Endothelial cell of umbilical vein (primary cell): ENCODE measurements around the gene HBS1L.

Experiments
- CTCF ChIP-seq, 2 donors: IDR thresholded peaks; 1 replicate in 1 of 2; 2 replicates in 1 of 2; pipeline ENCODE4 v1.5.1; 2011; ENCODE audit warnings: low read length in 2 of 2, mild to moderate bottlenecking in 2 of 2, moderate library complexity in 2 of 2, control low read depth in 1 of 2, inconsistent platforms in 1 of 2, low read depth in 1 of 2; ENCODE audit not compliant: insufficient read depth in 1 of 2; ENCODE audit errors: extremely low read depth in 1 of 2
- MYC ChIP-seq: IDR thresholded peaks from one replicate; pipeline ENCODE4 v1.6.1; 2011; ENCODE audit warnings: mild to moderate bottlenecking, low read depth, low read length

DNA sequence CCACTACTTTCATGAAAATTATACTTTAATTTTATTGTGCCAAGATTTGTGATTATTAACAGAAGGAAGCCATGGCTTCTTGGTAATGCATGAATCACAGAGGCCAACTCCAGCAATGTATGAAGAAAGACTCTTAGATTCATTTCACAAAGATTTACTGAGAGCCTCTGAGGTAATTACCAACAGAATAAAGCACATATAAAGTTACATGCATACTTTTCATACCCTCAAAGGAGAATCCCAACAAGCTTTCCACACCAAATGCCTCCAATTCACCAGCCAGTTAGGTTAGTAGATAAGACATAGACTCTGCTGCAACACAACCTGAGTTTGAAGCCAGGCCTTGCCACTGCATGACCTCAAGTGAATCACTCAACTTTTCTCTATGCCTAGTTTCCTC is 41.9 kb downstream of the HBS1L start:
- no peak for TF ChIP-seq MYC
- no peak for TF ChIP-seq CTCF (IDR thresholded peaks at IDR 0.05; ENCODE audit: extremely low read depth in 1 of 2, insufficient read depth in 1 of 2, low read depth in 1 of 2, low read length in 2 of 2)
